RPMI7951 (cell line): ENCODE data around the gene MCOLN1. TPM values are rescaled to one million over a fixed set of nuclear protein-coding genes. Genes with fewer than 3 reads are reported as not detected.

Experiments
- DNase-seq: peaks from one replicate; pipeline ENCODE4 v3.0.0-alpha.2; 2012; ENCODE audit warnings: low read depth
- total RNA-seq: library from RNA; depleted of rRNA; stranded (reverse); fragments of >200 nt; shearing (Covaris generic); gene quantifications from 2 replicates; pipeline ENCODE4 v1.2.3, GENCODE V29; 2014; rRNA removed

MCOLN1 gene
- 2.0 and 3.5 TPM in 2 replicates for total RNA-seq

GRCh38 chr19:7522072-7522922 is at the start of gene MCOLN1:
Gene MCOLN1, plus strand, starts transcription at chr19:7522624. Its CDS starts 127 bp downstream, at chr19:7522751.
- DNase-seq: peak; percentile 94

GRCh38 chr19:7475665-7476064 is 46.8 kb upstream of the MCOLN1 start:
- no peak for DNase-seq

- no peak for DNase-seq
Measured at GRCh38 chr19:7476241-7476640, 46.2 kb upstream of the MCOLN1 start.

GRCh38 chr19:7476777-7477494 is 45.5 kb upstream of the MCOLN1 start:
- DNase-seq: no peak

- DNase-seq: no peak
Measured at GRCh38 chr19:7477758-7478157, 44.7 kb upstream of the MCOLN1 start.

- peak; percentile 40 for DNase-seq
Measured at GRCh38 chr19:7478173-7478842, 44.1 kb upstream of the MCOLN1 start.

GRCh38 chr19:7478843-7479227 is 43.6 kb upstream of the MCOLN1 start:
- no peak for DNase-seq

- peak; percentile 41 for DNase-seq
Measured at GRCh38 chr19:7480222-7480969, 42.0 kb upstream of the MCOLN1 start.

- DNase-seq: no peak
Measured at GRCh38 chr19:7480970-7481255, 41.5 kb upstream of the MCOLN1 start.

- no peak for DNase-seq
Measured at GRCh38 chr19:7482584-7483439, 39.6 kb upstream of the MCOLN1 start.

GRCh38 chr19:7483720-7484201 is 38.7 kb upstream of the MCOLN1 start:
- peak; percentile 57 for DNase-seq

- DNase-seq: no peak
Measured at GRCh38 chr19:7486923-7487322, 35.5 kb upstream of the MCOLN1 start.

- DNase-seq: peak; percentile 81
Measured at GRCh38 chr19:7488736-7489353, 33.6 kb upstream of the MCOLN1 start, which contains the start of gene PEX11G. Gene PEX11G, minus strand, starts transcription at chr19:7489035. Its CDS starts 25 bp downstream, at chr19:7489010.

GRCh38 chr19:7489609-7490044 is 32.8 kb upstream of the MCOLN1 start:
- DNase-seq: no peak

GRCh38 chr19:7492142-7492541 is 30.3 kb upstream of the MCOLN1 start:
- peak; percentile 82 for DNase-seq

- DNase-seq: peak; percentile 52
Measured at GRCh38 chr19:7492558-7492957, 29.9 kb upstream of the MCOLN1 start.

GRCh38 chr19:7494416-7495098 is 27.9 kb upstream of the MCOLN1 start:
- DNase-seq: no peak

GRCh38 chr19:7497292-7497691 is 25.1 kb upstream of the MCOLN1 start:
- no peak for DNase-seq

GRCh38 chr19:7500811-7501450 is 21.5 kb upstream of the MCOLN1 start:
- peak; percentile 46 for DNase-seq
